HepG2 (cell line): ENCODE measurements around the gene SOCS1. TPM values are rescaled to one million over a fixed set of nuclear protein-coding genes. Genes with fewer than 3 reads are reported as not detected.

Experiments used
- ARNTL ChIP-seq: sonication (generic); formaldehyde crosslinking; IDR thresholded peaks from 2 replicates; pipeline ENCODE4 v1.4.0; 2020; ENCODE audit warnings: mild to moderate bottlenecking, missing genetic modification reagents
- GABPB1 ChIP-seq: IDR thresholded peaks from 2 replicates; pipeline ENCODE4 v1.6.1; 2016; ENCODE audit warnings: mild to moderate bottlenecking, missing genetic modification reagents, moderate library complexity, missing compliant biosample characterization
- GATAD2A ChIP-seq: IDR thresholded peaks from 2 replicates; pipeline ENCODE4 v1.6.1; 2016
- HNRNPUL1 ChIP-seq: fragments of 200-400 bp; formaldehyde crosslinking; IDR thresholded peaks from 2 replicates; pipeline ENCODE4 v1.6.1; 2017; ENCODE audit warnings: low read depth, mild to moderate bottlenecking, low read length, moderate library complexity
- KDM2A ChIP-seq: sonication (generic); formaldehyde crosslinking; IDR thresholded peaks from 2 replicates; pipeline ENCODE4 v1.4.0; 2020; ENCODE audit warnings: low read depth, missing genetic modification reagents, borderline replicate concordance
- MAZ ChIP-seq, 2 experiments: sonication (generic) in 1 of 2; formaldehyde crosslinking in 1 of 2; IDR thresholded peaks; 2 replicates each; pipeline versions ENCODE4 v1.5.0 to v1.6.1; 2012 to 2020; ENCODE audit warnings: low read depth in 2 of 2, mild to moderate bottlenecking in 2 of 2, borderline replicate concordance in 1 of 2, improper control_type of control experiment in 1 of 2, low read length in 1 of 2, missing genetic modification reagents in 1 of 2, moderate library complexity in 1 of 2
- SALL1 ChIP-seq: sonication (generic); formaldehyde crosslinking; IDR thresholded peaks from 2 replicates; pipeline ENCODE4 v1.8.0; 2022; ENCODE audit warnings: mild to moderate bottlenecking, missing genetic modification reagents
- ZNF468 ChIP-seq: sonication (generic); formaldehyde crosslinking; IDR thresholded peaks from 2 replicates; pipeline ENCODE4 v1.8.0; 2022; ENCODE audit warnings: mild to moderate bottlenecking, moderate library complexity, missing genetic modification reagents
- ZNF530 ChIP-seq: sonication (generic); formaldehyde crosslinking; IDR thresholded peaks from 2 replicates; pipeline ENCODE4 v1.5.0; 2020; ENCODE audit warnings: low read depth, mild to moderate bottlenecking, missing genetic modification reagents
- ZNF616 ChIP-seq: sonication (generic); formaldehyde crosslinking; IDR thresholded peaks from 2 replicates; pipeline ENCODE4 v1.5.0; 2020; ENCODE audit warnings: low read depth, mild to moderate bottlenecking, missing genetic modification reagents
- polyA plus RNA-seq, 8 experiments: library from polyadenylated mRNA; depleted of rRNA in 3 of 8; stranded (reverse) in 7 of 8; unstranded in 1 of 8; fragments of >200 nt; fragmentation: Illumina TruSeq in 4 of 8; extraction: Trizol in 4 of 8; gene quantifications; 2 replicates each; pipeline versions ENCODE4 v1.2.1 to v1.2.3, GENCODE V29; 2011 to 2016; ENCODE audit warnings: low read depth in 4 of 8, missing spikeins in 1 of 8, mixed read lengths in 1 of 8; ENCODE audit not compliant: insufficient read depth in 1 of 8
- total RNA-seq, 5 experiments: library from RNA; depleted of rRNA; stranded (reverse); fragments of >200 nt; fragmentation: Illumina TruSeq; extraction: Trizol; gene quantifications; 2 replicates each; pipeline ENCODE4 v1.2.3, GENCODE V29; 2016; ENCODE audit warnings: low read depth in 1 of 5
- TF ChIP-seq, protein P1 (sequence below): sonication (generic); formaldehyde crosslinking; IDR thresholded peaks from 2 replicates; pipeline ENCODE4 v1.8.1; 2023; ENCODE audit warnings: mild to moderate bottlenecking, inconsistent platforms, moderate library complexity, missing genetic modification reagents, borderline replicate concordance
- TF ChIP-seq, protein P2 (sequence below): sonication (generic); formaldehyde crosslinking; IDR thresholded peaks from 2 replicates; pipeline ENCODE4 v1.5.0; 2020; ENCODE audit warnings: mild to moderate bottlenecking, missing genetic modification reagents
- TF ChIP-seq, protein P3 (sequence below): IDR thresholded peaks from 2 replicates; pipeline ENCODE4 v1.6.1; 2016
- TF ChIP-seq, protein P4 (sequence below): sonication (generic); formaldehyde crosslinking; IDR thresholded peaks from 2 replicates; pipeline ENCODE4 v1.4.0; 2020; ENCODE audit warnings: mild to moderate bottlenecking, missing genetic modification reagents
- TF ChIP-seq, protein P5 (sequence below), 2 experiments: fragments of 450-650 bp in 1 of 2; sonication (generic) in 1 of 2; formaldehyde crosslinking in 1 of 2; IDR thresholded peaks; 2 replicates each; pipeline versions ENCODE4 v1.6.1 to v1.8.0; 2016 to 2022; ENCODE audit warnings: antibody characterized with exemption in 1 of 2, mild to moderate bottlenecking in 1 of 2, missing genetic modification reagents in 1 of 2

Gene SOCS1
- total and polyA plus RNA-seq, 2 of the 13 experiments (the other 11 are each of a cell fraction or from before 2014, with no cell fraction given) = 5.3 to 6.3 TPM

DNA sequence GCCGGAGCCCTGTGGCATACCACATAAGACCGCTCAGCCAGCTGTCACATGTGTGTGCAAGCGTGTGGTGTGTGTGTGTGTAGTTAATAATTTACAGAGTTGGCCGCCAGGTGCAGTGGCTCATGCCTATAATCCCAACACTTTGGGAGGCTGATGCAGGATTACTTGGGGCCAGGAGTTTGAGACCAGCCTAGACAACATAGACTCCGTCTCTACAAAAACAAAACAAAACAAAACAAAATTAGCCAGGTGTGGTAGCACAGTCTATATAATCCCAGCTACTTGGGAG lies 20.4 kb downstream of the SOCS1 start (continued):
- TF ChIP-seq, protein P1, sequence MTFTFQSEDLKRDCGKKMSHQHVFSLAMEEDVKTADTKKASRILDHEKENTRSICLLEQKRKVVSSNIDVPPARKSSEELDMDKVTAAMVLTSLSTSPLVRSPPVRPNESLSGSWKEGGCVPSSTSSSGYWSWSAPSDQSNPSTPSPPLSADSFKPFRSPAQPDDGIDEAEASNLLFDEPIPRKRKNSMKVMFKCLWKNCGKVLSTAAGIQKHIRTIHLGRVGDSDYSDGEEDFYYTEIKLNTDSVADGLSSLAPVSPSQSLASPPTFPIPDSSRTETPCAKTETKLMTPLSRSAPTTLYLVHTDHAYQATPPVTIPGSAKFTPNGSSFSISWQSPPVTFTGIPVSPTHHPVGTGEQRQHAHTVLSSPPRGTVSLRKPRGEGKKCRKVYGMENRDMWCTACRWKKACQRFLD (CRISPR knock-in tag) = no peak
- TF ChIP-seq ZNF468 (CRISPR knock-in tag) = no peak
- TF ChIP-seq, protein P2, sequence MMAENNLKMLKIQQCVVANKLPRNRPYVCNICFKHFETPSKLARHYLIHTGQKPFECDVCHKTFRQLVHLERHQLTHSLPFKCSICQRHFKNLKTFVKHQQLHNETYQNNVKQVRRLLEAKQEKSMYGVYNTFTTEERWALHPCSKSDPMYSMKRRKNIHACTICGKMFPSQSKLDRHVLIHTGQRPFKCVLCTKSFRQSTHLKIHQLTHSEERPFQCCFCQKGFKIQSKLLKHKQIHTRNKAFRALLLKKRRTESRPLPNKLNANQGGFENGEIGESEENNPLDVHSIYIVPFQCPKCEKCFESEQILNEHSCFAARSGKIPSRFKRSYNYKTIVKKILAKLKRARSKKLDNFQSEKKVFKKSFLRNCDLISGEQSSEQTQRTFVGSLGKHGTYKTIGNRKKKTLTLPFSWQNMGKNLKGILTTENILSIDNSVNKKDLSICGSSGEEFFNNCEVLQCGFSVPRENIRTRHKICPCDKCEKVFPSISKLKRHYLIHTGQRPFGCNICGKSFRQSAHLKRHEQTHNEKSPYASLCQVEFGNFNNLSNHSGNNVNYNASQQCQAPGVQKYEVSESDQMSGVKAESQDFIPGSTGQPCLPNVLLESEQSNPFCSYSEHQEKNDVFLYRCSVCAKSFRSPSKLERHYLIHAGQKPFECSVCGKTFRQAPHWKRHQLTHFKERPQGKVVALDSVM (CRISPR knock-in tag) = peak; percentile 52
- TF ChIP-seq, protein P3, sequence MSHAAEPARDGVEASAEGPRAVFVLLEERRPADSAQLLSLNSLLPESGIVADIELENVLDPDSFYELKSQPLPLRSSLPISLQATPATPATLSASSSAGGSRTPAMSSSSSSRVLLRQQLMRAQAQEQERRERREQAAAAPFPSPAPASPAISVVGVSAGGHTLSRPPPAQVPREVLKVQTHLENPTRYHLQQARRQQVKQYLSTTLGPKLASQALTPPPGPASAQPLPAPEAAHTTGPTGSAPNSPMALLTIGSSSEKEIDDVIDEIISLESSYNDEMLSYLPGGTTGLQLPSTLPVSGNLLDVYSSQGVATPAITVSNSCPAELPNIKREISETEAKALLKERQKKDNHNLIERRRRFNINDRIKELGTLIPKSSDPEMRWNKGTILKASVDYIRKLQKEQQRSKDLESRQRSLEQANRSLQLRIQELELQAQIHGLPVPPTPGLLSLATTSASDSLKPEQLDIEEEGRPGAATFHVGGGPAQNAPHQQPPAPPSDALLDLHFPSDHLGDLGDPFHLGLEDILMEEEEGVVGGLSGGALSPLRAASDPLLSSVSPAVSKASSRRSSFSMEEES (CRISPR knock-in tag) = peak; percentile 63
- TF ChIP-seq ZNF616 (CRISPR knock-in tag) = no peak
- no peak for TF ChIP-seq MAZ (IDR thresholded peaks at IDR 0.05; ENCODE audit: borderline replicate concordance, low read depth, low read length)
- TF ChIP-seq MAZ (CRISPR knock-in tag; IDR thresholded peaks at IDR 0.05; ENCODE audit: low read depth) = no peak
- TF ChIP-seq, protein P4, sequence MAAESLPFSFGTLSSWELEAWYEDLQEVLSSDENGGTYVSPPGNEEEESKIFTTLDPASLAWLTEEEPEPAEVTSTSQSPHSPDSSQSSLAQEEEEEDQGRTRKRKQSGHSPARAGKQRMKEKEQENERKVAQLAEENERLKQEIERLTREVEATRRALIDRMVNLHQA (CRISPR knock-in tag) = no peak
- 0 out of 2 replicates have a peak, but pooled peaks have one; percentile 15 for TF ChIP-seq KDM2A (CRISPR knock-in tag)
- 0 out of 2 replicates have a peak, but pooled peaks have one; percentile 12 for TF ChIP-seq GABPB1 (CRISPR knock-in tag)
- peak; percentile 84; the same call in 1 of the 2 replicates for TF ChIP-seq ARNTL (CRISPR knock-in tag)
- no peak for TF ChIP-seq ZNF530
- TF ChIP-seq HNRNPUL1 = peak; percentile 44; the same call in 1 of the 2 replicates
- peak; percentile 56 for TF ChIP-seq GATAD2A
- TF ChIP-seq, protein P5, sequence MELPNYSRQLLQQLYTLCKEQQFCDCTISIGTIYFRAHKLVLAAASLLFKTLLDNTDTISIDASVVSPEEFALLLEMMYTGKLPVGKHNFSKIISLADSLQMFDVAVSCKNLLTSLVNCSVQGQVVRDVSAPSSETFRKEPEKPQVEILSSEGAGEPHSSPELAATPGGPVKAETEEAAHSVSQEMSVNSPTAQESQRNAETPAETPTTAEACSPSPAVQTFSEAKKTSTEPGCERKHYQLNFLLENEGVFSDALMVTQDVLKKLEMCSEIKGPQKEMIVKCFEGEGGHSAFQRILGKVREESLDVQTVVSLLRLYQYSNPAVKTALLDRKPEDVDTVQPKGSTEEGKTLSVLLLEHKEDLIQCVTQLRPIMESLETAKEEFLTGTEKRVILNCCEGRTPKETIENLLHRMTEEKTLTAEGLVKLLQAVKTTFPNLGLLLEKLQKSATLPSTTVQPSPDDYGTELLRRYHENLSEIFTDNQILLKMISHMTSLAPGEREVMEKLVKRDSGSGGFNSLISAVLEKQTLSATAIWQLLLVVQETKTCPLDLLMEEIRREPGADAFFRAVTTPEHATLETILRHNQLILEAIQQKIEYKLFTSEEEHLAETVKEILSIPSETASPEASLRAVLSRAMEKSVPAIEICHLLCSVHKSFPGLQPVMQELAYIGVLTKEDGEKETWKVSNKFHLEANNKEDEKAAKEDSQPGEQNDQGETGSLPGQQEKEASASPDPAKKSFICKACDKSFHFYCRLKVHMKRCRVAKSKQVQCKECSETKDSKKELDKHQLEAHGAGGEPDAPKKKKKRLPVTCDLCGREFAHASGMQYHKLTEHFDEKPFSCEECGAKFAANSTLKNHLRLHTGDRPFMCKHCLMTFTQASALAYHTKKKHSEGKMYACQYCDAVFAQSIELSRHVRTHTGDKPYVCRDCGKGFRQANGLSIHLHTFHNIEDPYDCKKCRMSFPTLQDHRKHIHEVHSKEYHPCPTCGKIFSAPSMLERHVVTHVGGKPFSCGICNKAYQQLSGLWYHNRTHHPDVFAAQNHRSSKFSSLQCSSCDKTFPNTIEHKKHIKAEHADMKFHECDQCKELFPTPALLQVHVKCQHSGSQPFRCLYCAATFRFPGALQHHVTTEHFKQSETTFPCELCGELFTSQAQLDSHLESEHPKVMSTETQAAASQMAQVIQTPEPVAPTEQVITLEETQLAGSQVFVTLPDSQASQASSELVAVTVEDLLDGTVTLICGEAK (IDR thresholded peaks at IDR 0.05) = no peak
- TF ChIP-seq, protein P5 (CRISPR knock-in tag; IDR thresholded peaks at IDR 0.05) = no peak
- peak; percentile 67 for TF ChIP-seq SALL1 (CRISPR knock-in tag)
